ENCODE measurements around the gene CERS6.

Gene CERS6

GRCh38 chr2:168536925-168537466, 80.9 kb downstream of the CERS6 start:
- no peak for DNase-seq

- no peak for DNase-seq
Measured at GRCh38 chr2:168538133-168538532, 82.1 kb downstream of the CERS6 start.

GRCh38 chr2:168538534-168538933, 82.5 kb downstream of the CERS6 start:
- no peak for DNase-seq

- DNase-seq = no peak
Measured at GRCh38 chr2:168539945-168540344, 83.9 kb downstream of the CERS6 start.

- no peak for DNase-seq
Measured at GRCh38 chr2:168541858-168542257, 85.8 kb downstream of the CERS6 start.

- DNase-seq = no peak
Measured at GRCh38 chr2:168543037-168543436, 87.0 kb downstream of the CERS6 start.

GRCh38 chr2:168543935-168544334, 87.9 kb downstream of the CERS6 start:
- DNase-seq = no peak

- DNase-seq = no peak
Measured at GRCh38 chr2:168545439-168546082, 89.5 kb downstream of the CERS6 start.

GRCh38 chr2:168550670-168551069, 94.6 kb downstream of the CERS6 start:
- no peak for DNase-seq

- DNase-seq = no peak
Measured at GRCh38 chr2:168552450-168552856, 96.4 kb downstream of the CERS6 start.

GRCh38 chr2:168555283-168555682, 99.2 kb downstream of the CERS6 start:
- DNase-seq = no peak

GRCh38 chr2:168559187-168559586, 103.1 kb downstream of the CERS6 start:
- DNase-seq = no peak

GRCh38 chr2:168560817-168561499, 104.9 kb downstream of the CERS6 start:
- no peak for DNase-seq

GRCh38 chr2:168561991-168562390, 105.9 kb downstream of the CERS6 start:
- DNase-seq = no peak

GRCh38 chr2:168562971-168563370, 106.9 kb downstream of the CERS6 start:
- no peak for DNase-seq

GRCh38 chr2:168564641-168565040, 108.6 kb downstream of the CERS6 start:
- DNase-seq = no peak

GRCh38 chr2:168565112-168565511, 109.0 kb downstream of the CERS6 start:
- DNase-seq = no peak

GRCh38 chr2:168565512-168565911, 109.4 kb downstream of the CERS6 start:
- DNase-seq = no peak

GRCh38 chr2:168566974-168567665, 111.0 kb downstream of the CERS6 start:
- DNase-seq = no peak

- DNase-seq = no peak
Measured at GRCh38 chr2:168567836-168568235, 111.8 kb downstream of the CERS6 start.

- DNase-seq = no peak
Measured at GRCh38 chr2:168568476-168569267, 112.6 kb downstream of the CERS6 start.

GRCh38 chr2:168571061-168571460, 115.0 kb downstream of the CERS6 start:
- DNase-seq = no peak
